Gastroesophageal sphincter (tissue), 3 donors: Measurements from ENCODE around the gene UQCRFS1.

Source experiments
- EP300 ChIP-seq: sonication (generic); formaldehyde crosslinking; IDR thresholded peaks from one replicate; pipeline ENCODE4 v1.6.1; 2017; ENCODE audit warnings: antibody characterized with exemption, mild to moderate bottlenecking
- POLR2A ChIP-seq, 2 donors: fragments of 450-650 bp; IDR thresholded peaks; one replicate each; pipeline ENCODE4 v1.6.1; 2017; ENCODE audit warnings: antibody characterized with exemption in 2 of 2, mild to moderate bottlenecking in 2 of 2, moderate library complexity in 1 of 2
- POLR2AphosphoS5 ChIP-seq: sonication (generic); formaldehyde crosslinking; IDR thresholded peaks from one replicate; pipeline ENCODE4 v1.6.1; 2017; ENCODE audit warnings: antibody characterized with exemption
- TF ChIP-seq, protein P1 (sequence below), 4 experiments: fragments of 200-600 bp in 2 of 4; fragments of 450-650 bp in 2 of 4; sonication (generic) in 1 of 4; IDR thresholded peaks; one replicate each; pipeline ENCODE4 v1.5.1; 2017 to 2019; ENCODE audit warnings: antibody characterized with exemption in 4 of 4, mild to moderate bottlenecking in 2 of 4, moderate library complexity in 2 of 4

- TF ChIP-seq EP300 (no peak), POLR2A (IDR thresholded peaks at IDR 0.05) (no peak), POLR2AphosphoS5 (no peak)
- TF ChIP-seq, protein P1, sequence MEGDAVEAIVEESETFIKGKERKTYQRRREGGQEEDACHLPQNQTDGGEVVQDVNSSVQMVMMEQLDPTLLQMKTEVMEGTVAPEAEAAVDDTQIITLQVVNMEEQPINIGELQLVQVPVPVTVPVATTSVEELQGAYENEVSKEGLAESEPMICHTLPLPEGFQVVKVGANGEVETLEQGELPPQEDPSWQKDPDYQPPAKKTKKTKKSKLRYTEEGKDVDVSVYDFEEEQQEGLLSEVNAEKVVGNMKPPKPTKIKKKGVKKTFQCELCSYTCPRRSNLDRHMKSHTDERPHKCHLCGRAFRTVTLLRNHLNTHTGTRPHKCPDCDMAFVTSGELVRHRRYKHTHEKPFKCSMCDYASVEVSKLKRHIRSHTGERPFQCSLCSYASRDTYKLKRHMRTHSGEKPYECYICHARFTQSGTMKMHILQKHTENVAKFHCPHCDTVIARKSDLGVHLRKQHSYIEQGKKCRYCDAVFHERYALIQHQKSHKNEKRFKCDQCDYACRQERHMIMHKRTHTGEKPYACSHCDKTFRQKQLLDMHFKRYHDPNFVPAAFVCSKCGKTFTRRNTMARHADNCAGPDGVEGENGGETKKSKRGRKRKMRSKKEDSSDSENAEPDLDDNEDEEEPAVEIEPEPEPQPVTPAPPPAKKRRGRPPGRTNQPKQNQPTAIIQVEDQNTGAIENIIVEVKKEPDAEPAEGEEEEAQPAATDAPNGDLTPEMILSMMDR (IDR thresholded peaks at IDR 0.05), result no peak
Measured at GRCh38 chr19:29241324-29241723, 28.4 kb upstream of the UQCRFS1 start.
